ENCODE data around the gene TTC12.

TTC12 gene

GRCh38 chr11:113392236-113392921 is 78.0 kb downstream of the TTC12 start:
- Mint-ChIP-seq H3K4me3 (no peak overlapping the region), H3K27ac (no peak overlapping the region), H3K27me3 (peaks cover 2% of the 10 kb centered on the region), H3K9me3 (ENCODE audit: low read depth) (no peaks in the 10 kb centered on the region), H3K4me1 (ENCODE audit: low read depth) (no peaks in the 10 kb centered on the region), H3K36me3 (no peaks in the 10 kb centered on the region)

GRCh38 chr11:113393501-113393985 is 79.2 kb downstream of the TTC12 start:
- Mint-ChIP-seq H3K4me3 (no peak overlapping the region), H3K9me3 (ENCODE audit: low read depth) (no peaks in the 10 kb centered on the region), H3K4me1 (ENCODE audit: low read depth) (no peaks in the 10 kb centered on the region), H3K27me3 (peaks cover 2% of the 10 kb centered on the region), H3K27ac (no peak overlapping the region), H3K36me3 (no peaks in the 10 kb centered on the region)

GRCh38 chr11:113394919-113395318 is 80.5 kb downstream of the TTC12 start:
- H3K4me1 Mint-ChIP-seq (ENCODE audit: low read depth), result no peaks in the 10 kb centered on the region
- H3K36me3 Mint-ChIP-seq, result no peaks in the 10 kb centered on the region
- H3K4me3 Mint-ChIP-seq, result no peak overlapping the region
- H3K9me3 Mint-ChIP-seq (ENCODE audit: low read depth), result no peaks in the 10 kb centered on the region
- H3K27ac Mint-ChIP-seq, result no peak overlapping the region
- peaks cover 2% of the 10 kb centered on the region for H3K27me3 Mint-ChIP-seq

- H3K4me3 Mint-ChIP-seq, result no peak overlapping the region
- peaks cover 2% of the 10 kb centered on the region for H3K27me3 Mint-ChIP-seq
- no peak overlapping the region for H3K27ac Mint-ChIP-seq
- H3K9me3 Mint-ChIP-seq (ENCODE audit: low read depth), result no peaks in the 10 kb centered on the region
- no peaks in the 10 kb centered on the region for H3K36me3 Mint-ChIP-seq
- H3K4me1 Mint-ChIP-seq (ENCODE audit: low read depth), result no peaks in the 10 kb centered on the region
Measured at GRCh38 chr11:113395782-113396336, 81.5 kb downstream of the TTC12 start.

GRCh38 chr11:113396690-113397089 is 82.3 kb downstream of the TTC12 start:
- Mint-ChIP-seq H3K9me3 (ENCODE audit: low read depth) (no peaks in the 10 kb centered on the region), H3K4me1 (ENCODE audit: low read depth) (no peaks in the 10 kb centered on the region), H3K27ac (no peak overlapping the region), H3K27me3 (peaks cover 2% of the 10 kb centered on the region), H3K36me3 (no peaks in the 10 kb centered on the region), H3K4me3 (no peak overlapping the region)

GRCh38 chr11:113397212-113397611 is 82.8 kb downstream of the TTC12 start:
- Mint-ChIP-seq H3K4me3 (no peak overlapping the region), H3K4me1 (ENCODE audit: low read depth) (no peaks in the 10 kb centered on the region), H3K9me3 (ENCODE audit: low read depth) (no peaks in the 10 kb centered on the region), H3K27ac (no peak overlapping the region), H3K36me3 (no peaks in the 10 kb centered on the region), H3K27me3 (peaks cover 2% of the 10 kb centered on the region)

GRCh38 chr11:113397821-113398220 is 83.4 kb downstream of the TTC12 start:
- no peaks in the 10 kb centered on the region for H3K36me3 Mint-ChIP-seq
- no peaks in the 10 kb centered on the region for H3K9me3 Mint-ChIP-seq (ENCODE audit: low read depth)
- no peaks in the 10 kb centered on the region for H3K4me1 Mint-ChIP-seq (ENCODE audit: low read depth)
- H3K4me3 Mint-ChIP-seq, result no peak overlapping the region
- H3K27me3 Mint-ChIP-seq, result peaks cover 2% of the 10 kb centered on the region
- H3K27ac Mint-ChIP-seq, result no peak overlapping the region

- Mint-ChIP-seq H3K4me3 (no peak overlapping the region), H3K4me1 (ENCODE audit: low read depth) (no peaks in the 10 kb centered on the region), H3K36me3 (no peaks in the 10 kb centered on the region), H3K27me3 (peaks cover 2% of the 10 kb centered on the region), H3K9me3 (ENCODE audit: low read depth) (no peaks in the 10 kb centered on the region), H3K27ac (no peak overlapping the region)
Measured at GRCh38 chr11:113398669-113399430, 84.5 kb downstream of the TTC12 start.

- Mint-ChIP-seq H3K27me3 (no peaks in the 10 kb centered on the region), H3K9me3 (ENCODE audit: low read depth) (no peaks in the 10 kb centered on the region), H3K36me3 (no peaks in the 10 kb centered on the region), H3K4me3 (no peak overlapping the region), H3K4me1 (ENCODE audit: low read depth) (no peaks in the 10 kb centered on the region), H3K27ac (no peak overlapping the region)
Measured at GRCh38 chr11:113400631-113401230, 86.3 kb downstream of the TTC12 start.

GRCh38 chr11:113401718-113402117 is 87.3 kb downstream of the TTC12 start:
- Mint-ChIP-seq H3K27ac (no peak overlapping the region), H3K36me3 (no peaks in the 10 kb centered on the region), H3K27me3 (no peaks in the 10 kb centered on the region), H3K9me3 (ENCODE audit: low read depth) (no peaks in the 10 kb centered on the region), H3K4me1 (ENCODE audit: low read depth) (no peaks in the 10 kb centered on the region), H3K4me3 (no peak overlapping the region)

GRCh38 chr11:113404859-113405430 is 90.6 kb downstream of the TTC12 start:
- no peaks in the 10 kb centered on the region for H3K36me3 Mint-ChIP-seq
- no peaks in the 10 kb centered on the region for H3K9me3 Mint-ChIP-seq (ENCODE audit: low read depth)
- H3K4me1 Mint-ChIP-seq (ENCODE audit: low read depth), result no peaks in the 10 kb centered on the region
- no peak overlapping the region for H3K4me3 Mint-ChIP-seq
- no peak overlapping the region for H3K27ac Mint-ChIP-seq
- H3K27me3 Mint-ChIP-seq, result peaks cover 2% of the 10 kb centered on the region

- H3K4me1 Mint-ChIP-seq (ENCODE audit: low read depth), result no peaks in the 10 kb centered on the region
- no peak overlapping the region for H3K4me3 Mint-ChIP-seq
- peaks cover 2% of the 10 kb centered on the region for H3K27me3 Mint-ChIP-seq
- no peaks in the 10 kb centered on the region for H3K9me3 Mint-ChIP-seq (ENCODE audit: low read depth)
- H3K27ac Mint-ChIP-seq, result no peak overlapping the region
- H3K36me3 Mint-ChIP-seq, result no peaks in the 10 kb centered on the region
Measured at GRCh38 chr11:113405724-113406478, 91.5 kb downstream of the TTC12 start.

- H3K36me3 Mint-ChIP-seq, result no peaks in the 10 kb centered on the region
- no peak overlapping the region for H3K27ac Mint-ChIP-seq
- peaks cover 2% of the 10 kb centered on the region for H3K27me3 Mint-ChIP-seq
- H3K4me1 Mint-ChIP-seq (ENCODE audit: low read depth), result no peaks in the 10 kb centered on the region
- H3K4me3 Mint-ChIP-seq, result no peak overlapping the region
- H3K9me3 Mint-ChIP-seq (ENCODE audit: low read depth), result no peaks in the 10 kb centered on the region
Measured at GRCh38 chr11:113407163-113407562, 92.8 kb downstream of the TTC12 start.

GRCh38 chr11:113408206-113408605 is 93.8 kb downstream of the TTC12 start:
- no peak overlapping the region for H3K4me3 Mint-ChIP-seq
- peaks cover 2% of the 10 kb centered on the region for H3K27me3 Mint-ChIP-seq
- H3K27ac Mint-ChIP-seq, result no peak overlapping the region
- no peaks in the 10 kb centered on the region for H3K36me3 Mint-ChIP-seq
- no peaks in the 10 kb centered on the region for H3K4me1 Mint-ChIP-seq (ENCODE audit: low read depth)
- no peaks in the 10 kb centered on the region for H3K9me3 Mint-ChIP-seq (ENCODE audit: low read depth)

Data from activated naive CD8-positive, alpha-beta T cell (primary cell).